T-helper 17 cell (primary cell): ENCODE results near the gene CYP4F8. TPM values are rescaled to one million over a fixed set of nuclear protein-coding genes. Genes with fewer than 3 reads are reported as not detected.
"Not testable (repeated sequence)": the region's sequence is repeated elsewhere in the genome, so short reads cannot be mapped to it uniquely, and the experiment has no call there.

Experiments used
- ATAC-seq: fragments of 150-1000 bp; cut with Tn5 transposase; 2 replicates; pipeline ENCODE4 v1.10.0; 2021; ENCODE audit warnings: mild to moderate bottlenecking, moderate library complexity
- DNase-seq, 3 donors: peaks; one replicate each; pipeline versions ENCODE4 v3.0.0 to v3.0.0-alpha.2; 2020 to 2021
- H3K9me3 ChIP-seq: one replicate; pipeline ENCODE4 v1.7.0; 2013; ENCODE audit warnings: low read length, mild to moderate bottlenecking; ENCODE audit not compliant: control insufficient read depth, poor library complexity, severe bottlenecking
- H3K27ac Mint-ChIP-seq: one replicate; pipeline ENCODE4 v1.8.0; 2022; ENCODE audit warnings: mild to moderate bottlenecking, moderate library complexity, mixed read lengths
- H3K27me3 Mint-ChIP-seq: one replicate; pipeline ENCODE4 v1.8.0; 2022; ENCODE audit warnings: mixed read lengths
- H3K36me3 Mint-ChIP-seq: one replicate; pipeline ENCODE4 v1.8.0; 2022; ENCODE audit warnings: low read depth, mixed read lengths
- H3K4me1 Mint-ChIP-seq: one replicate; pipeline ENCODE4 v1.8.0; 2022; ENCODE audit warnings: mild to moderate bottlenecking, mixed read lengths
- H3K4me3 Mint-ChIP-seq: one replicate; pipeline ENCODE4 v1.8.0; 2022; ENCODE audit warnings: mild to moderate bottlenecking, moderate library complexity, mixed read lengths
- total RNA-seq, 4 donors: library from RNA in 2 of 4; stranded (reverse) in 2 of 4; gene quantifications; one replicate each; pipeline ENCODE4 v1.2.3 and lab custom pipeline; 2022 to 2026

Gene CYP4F8
- total RNA-seq, 2 donors from 2014 or later = not detected

DNA sequence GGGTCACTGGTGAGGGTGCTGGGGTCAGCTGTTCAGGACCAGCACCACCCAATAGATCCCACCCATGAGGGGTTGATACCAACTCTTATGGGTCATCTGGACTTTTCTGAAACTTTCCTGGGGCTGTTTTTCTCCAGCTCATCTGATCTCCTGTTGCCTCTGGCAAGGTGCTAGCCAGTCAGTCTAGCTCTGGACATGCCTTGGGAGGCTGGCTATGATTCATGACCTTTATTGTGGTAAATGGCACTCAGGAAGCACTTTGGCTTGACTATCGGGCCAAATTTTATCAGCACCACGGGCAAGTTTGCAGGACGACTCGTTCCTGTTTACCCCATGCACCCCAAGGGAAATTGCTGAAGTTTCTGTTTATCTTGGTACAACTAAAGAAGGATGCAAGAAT, 21.3 kb upstream of the CYP4F8 start:
- not testable (repeated sequence) for H3K27ac Mint-ChIP-seq, H3K4me1 Mint-ChIP-seq, H3K9me3 ChIP-seq, H3K4me3 Mint-ChIP-seq, ATAC-seq, H3K36me3 Mint-ChIP-seq, DNase-seq
- H3K27me3 Mint-ChIP-seq = peaks cover 48% of the 10 kb centered on the region

GRCh38 chr19:15595069-15595468, 19.9 kb upstream of the CYP4F8 start:
- Mint-ChIP-seq H3K4me3 (no peak overlapping the region), H3K4me1 (no peaks in the 10 kb centered on the region), H3K27me3 (peaks cover 44% of the 10 kb centered on the region), H3K36me3 (no peaks in the 10 kb centered on the region), H3K27ac (no peak overlapping the region)
- ATAC-seq (no peak), DNase-seq (no peak)
- no peaks in the 10 kb centered on the region for H3K9me3 ChIP-seq

DNA sequence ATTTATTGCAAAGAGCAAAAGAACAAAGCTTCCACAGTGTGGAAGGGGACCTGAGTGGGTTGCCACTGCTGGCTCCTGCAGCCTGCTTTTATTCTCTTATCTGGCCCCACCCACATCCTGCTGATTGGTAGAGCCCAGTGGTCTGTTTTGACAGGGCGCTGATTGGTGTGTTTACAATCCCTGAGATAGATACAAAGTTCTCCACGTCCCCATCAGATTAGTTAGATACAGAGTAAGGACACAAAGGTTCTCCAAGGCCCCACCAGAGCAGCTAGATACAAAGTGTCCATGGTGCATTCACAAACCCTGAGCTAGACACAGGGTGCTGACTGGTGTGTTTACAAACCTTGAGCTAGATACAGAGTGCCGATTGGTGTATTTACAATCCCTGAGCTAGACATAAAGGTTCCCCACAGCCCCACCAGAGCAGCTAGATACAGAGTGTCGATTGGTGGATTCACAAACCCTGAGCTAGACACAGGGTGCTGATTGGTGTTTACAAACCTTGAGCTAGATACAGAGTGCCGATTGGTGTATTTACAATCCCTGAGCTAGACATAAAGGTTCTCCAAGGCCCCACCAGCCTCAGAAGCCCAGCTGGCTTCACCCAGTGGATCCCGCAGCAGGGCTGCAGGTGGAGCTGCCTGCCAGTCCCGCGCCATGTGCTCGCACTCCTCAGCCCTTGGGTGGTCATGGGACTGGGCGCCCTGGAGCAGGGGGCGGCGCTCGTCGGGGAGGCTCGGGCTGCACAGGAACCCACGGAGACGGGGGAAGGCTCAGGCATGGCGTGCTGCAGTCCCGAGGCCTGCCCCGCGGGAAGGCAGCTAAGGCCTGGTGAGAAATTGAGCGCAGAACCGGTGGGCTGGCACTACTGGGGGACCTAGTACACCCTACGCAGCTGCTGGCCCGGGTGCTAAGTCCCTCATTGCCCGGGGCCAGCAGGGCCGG, 6.8 kb upstream of the CYP4F8 start:
- peaks cover 30% of the 10 kb centered on the region for H3K27me3 Mint-ChIP-seq
- not testable (repeated sequence) for H3K36me3 Mint-ChIP-seq, H3K4me3 Mint-ChIP-seq, H3K27ac Mint-ChIP-seq, H3K4me1 Mint-ChIP-seq, DNase-seq, H3K9me3 ChIP-seq, ATAC-seq

DNA sequence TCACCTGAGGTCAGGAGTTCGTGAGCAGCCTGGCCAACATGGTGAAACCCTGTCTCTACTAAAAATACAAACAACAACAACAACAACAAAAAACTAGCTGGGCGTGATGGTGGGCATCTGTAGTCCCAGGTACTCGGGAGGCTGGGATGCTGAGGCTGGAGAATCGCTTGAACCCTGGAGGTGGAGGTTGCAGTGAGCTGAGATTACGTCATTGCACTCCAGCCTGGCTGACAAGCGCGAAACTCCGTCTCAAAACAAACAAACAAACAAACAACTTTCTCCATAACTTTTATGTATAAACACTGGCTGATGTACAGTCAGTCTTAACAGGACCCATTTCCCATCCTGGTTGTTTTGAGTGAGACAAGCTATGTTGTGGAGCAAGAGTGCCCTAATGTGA, 5.8 kb upstream of the CYP4F8 start:
- ATAC-seq = no peak
- H3K4me1 Mint-ChIP-seq = no peaks in the 10 kb centered on the region
- no peaks in the 10 kb centered on the region for H3K9me3 ChIP-seq
- no peak overlapping the region for H3K4me3 Mint-ChIP-seq
- no peak for DNase-seq
- H3K27ac Mint-ChIP-seq = no peak overlapping the region
- peaks cover 35% of the 10 kb centered on the region for H3K27me3 Mint-ChIP-seq
- H3K36me3 Mint-ChIP-seq = no peaks in the 10 kb centered on the region

DNA sequence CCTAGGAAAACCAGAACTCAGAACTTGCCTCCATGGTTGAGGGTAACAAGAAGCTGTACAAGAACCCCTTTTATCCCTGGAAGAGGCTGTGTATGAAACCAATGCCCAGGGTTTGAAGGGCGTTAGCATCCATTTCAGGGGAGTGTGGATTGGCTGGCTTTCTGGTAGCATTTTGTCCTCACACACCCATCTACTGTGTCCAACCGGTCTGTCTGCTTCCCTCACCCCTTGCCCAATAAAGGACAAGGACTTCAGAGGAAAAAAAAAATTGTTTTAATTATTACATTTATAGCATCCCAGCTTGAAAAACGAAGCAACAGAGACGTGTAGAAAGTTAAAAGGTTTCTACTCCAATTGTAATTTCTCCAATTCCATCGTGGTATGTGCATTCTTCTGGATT, 2.7 kb upstream of the CYP4F8 start:
- no peaks in the 10 kb centered on the region for H3K4me1 Mint-ChIP-seq
- peaks cover 29% of the 10 kb centered on the region for H3K27me3 Mint-ChIP-seq
- no peaks in the 10 kb centered on the region for H3K9me3 ChIP-seq
- no peak overlapping the region for H3K4me3 Mint-ChIP-seq
- ATAC-seq (no peak), DNase-seq (no peak)
- H3K27ac Mint-ChIP-seq = no peak overlapping the region
- H3K36me3 Mint-ChIP-seq = peaks cover 6% of the 10 kb centered on the region

DNA sequence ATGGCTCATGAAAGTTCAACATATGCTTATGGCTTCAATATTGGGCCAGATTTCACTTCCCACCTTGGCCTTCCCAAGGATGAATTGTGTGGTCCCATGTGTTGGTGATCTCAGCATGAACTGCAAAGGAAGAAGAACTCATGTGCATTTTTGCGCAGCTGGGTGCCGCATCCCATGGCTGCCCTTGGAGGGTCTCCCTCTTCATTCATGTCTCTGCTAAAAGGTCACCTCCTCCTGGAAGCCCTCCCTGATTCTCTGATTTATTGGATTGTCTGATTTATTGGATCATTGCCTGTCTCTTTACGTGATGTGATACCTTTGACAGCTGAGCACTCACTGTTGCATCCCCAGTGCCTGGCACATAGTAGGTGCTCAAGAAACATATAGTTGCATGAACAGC, 1.7 kb upstream of the CYP4F8 start:
- H3K36me3 Mint-ChIP-seq = peaks cover 7% of the 10 kb centered on the region
- H3K4me3 Mint-ChIP-seq = no peak overlapping the region
- H3K27me3 Mint-ChIP-seq = peaks cover 34% of the 10 kb centered on the region
- DNase-seq = no peak
- ATAC-seq = no peak
- no peaks in the 10 kb centered on the region for H3K4me1 Mint-ChIP-seq
- H3K27ac Mint-ChIP-seq = no peak overlapping the region
- no peaks in the 10 kb centered on the region for H3K9me3 ChIP-seq

GRCh38 chr19:15615526-15615925, 508 bp downstream of the CYP4F8 start:
- Mint-ChIP-seq H3K27me3 (peaks cover 50% of the 10 kb centered on the region), H3K36me3 (peaks cover 8% of the 10 kb centered on the region), H3K4me3 (no peak overlapping the region), H3K4me1 (no peaks in the 10 kb centered on the region), H3K27ac (no peak overlapping the region)
- H3K9me3 ChIP-seq = no peaks in the 10 kb centered on the region
- ATAC-seq (no peak), DNase-seq (no peak)

DNA sequence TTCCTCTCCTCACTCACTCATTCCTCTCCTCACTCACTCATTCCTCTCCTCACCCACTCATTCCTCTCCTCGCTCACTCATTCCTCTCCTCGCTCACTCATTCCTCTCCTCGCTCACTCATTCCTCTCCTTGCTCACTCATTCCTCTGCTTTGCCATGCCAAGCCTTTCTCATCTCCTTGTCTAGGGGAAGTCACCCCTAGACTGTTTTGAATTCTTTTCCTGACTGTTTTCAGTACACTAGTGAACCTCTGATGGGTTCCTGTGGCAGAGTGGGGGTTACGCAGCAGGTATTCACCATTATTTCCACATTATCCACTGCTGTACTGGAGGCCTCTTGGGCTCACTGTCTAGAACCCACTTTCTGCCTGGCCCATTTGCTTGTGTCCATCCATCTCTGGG, 1.2 kb downstream of the CYP4F8 start:
- DNase-seq = no peak
- no peak overlapping the region for H3K27ac Mint-ChIP-seq

DNA sequence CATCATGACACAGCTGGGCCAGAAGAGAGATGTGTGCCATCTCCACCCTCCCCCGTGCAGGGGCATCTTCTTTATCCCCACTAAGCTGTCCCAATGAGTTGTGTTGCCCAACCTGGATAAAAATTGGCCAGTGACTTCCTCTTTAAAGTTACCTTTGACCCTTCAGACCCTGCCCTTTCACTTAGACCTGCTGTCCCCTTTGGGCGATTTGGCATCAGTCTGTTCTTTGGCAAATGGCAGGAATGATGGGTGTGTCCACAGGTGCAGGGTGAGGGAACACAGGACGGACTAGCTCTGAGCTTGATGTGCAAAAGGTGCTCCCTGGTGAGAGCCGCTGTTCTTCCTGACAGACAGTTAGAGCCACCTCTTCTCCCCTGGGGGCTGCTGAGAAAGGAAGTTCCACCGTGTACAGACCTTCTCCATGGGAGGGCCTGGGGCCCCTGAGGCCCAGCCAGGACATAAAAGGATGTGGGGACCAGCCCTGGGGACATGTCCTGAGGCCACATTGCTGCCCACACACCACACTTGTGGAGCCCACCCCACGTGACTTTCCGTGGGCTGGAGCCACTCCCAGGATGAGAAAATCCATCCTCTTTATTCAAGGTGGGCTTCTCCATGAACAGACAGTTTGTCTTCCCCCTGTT, 1.7 kb downstream of the CYP4F8 start:
- DNase-seq (no peak), ATAC-seq (no peak)
- Mint-ChIP-seq H3K36me3 (peaks cover 8% of the 10 kb centered on the region), H3K27ac (no peak overlapping the region), H3K27me3 (peaks cover 53% of the 10 kb centered on the region), H3K4me1 (no peaks in the 10 kb centered on the region), H3K4me3 (no peak overlapping the region)
- no peaks in the 10 kb centered on the region for H3K9me3 ChIP-seq

More for the DNA sequence above, 1.2 kb downstream of the CYP4F8 start:
- H3K36me3 Mint-ChIP-seq = peaks cover 8% of the 10 kb centered on the region
- peaks cover 49% of the 10 kb centered on the region for H3K27me3 Mint-ChIP-seq
- no peaks in the 10 kb centered on the region for H3K9me3 ChIP-seq
- ATAC-seq = no peak
- H3K4me3 Mint-ChIP-seq = no peak overlapping the region
- H3K4me1 Mint-ChIP-seq = no peaks in the 10 kb centered on the region

DNA sequence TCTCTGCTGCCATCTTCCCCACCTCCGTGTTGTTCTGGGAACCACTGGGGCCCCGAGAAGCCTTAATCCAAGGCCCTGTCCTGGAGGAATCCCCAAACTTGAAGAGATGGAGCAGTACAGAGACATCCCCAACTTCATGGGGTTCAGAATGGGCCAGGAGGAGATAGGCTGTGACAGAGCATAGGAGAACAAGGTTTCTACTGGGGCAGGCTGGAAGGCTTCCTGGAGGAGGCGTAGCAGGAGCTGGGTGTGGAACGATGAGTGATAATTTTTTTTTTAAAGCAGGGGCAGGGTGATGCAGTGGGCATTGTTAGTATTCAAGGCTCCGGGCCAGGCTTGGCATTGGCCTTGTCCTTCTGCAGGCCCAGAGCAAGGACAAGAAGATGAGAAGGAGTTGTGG, 3.3 kb downstream of the CYP4F8 start:
- Mint-ChIP-seq H3K4me3 (no peak overlapping the region), H3K36me3 (peaks cover 8% of the 10 kb centered on the region), H3K27ac (no peak overlapping the region), H3K4me1 (no peaks in the 10 kb centered on the region), H3K27me3 (peaks cover 53% of the 10 kb centered on the region)
- DNase-seq (no peak), ATAC-seq (no peak)
- H3K9me3 ChIP-seq = no peaks in the 10 kb centered on the region

DNA sequence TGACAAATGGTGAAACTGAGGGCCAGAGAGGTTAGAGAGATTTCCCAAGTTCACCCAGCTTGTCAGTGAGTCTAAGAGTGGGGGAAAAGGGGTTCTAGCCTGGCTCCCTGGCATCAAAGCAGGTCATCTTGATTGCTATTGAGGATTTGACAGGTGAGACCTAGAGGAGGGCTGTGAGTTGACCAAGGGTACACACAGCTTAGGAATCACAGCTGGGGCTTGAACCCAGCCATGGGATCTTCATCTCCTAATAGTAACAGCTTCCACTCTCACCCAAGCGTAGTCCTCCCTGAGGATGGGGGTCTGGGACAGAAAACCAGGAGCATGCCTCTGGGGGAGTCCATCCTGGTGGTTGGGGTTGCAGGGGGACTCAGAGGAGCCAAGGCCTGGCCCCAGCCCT, 6.8 kb downstream of the CYP4F8 start:
- H3K27me3 Mint-ChIP-seq = peaks cover 61% of the 10 kb centered on the region
- no peaks in the 10 kb centered on the region for H3K4me1 Mint-ChIP-seq
- H3K9me3 ChIP-seq = no peaks in the 10 kb centered on the region
- DNase-seq = no peak
- no peak for ATAC-seq
- peaks cover 3% of the 10 kb centered on the region for H3K36me3 Mint-ChIP-seq
- H3K4me3 Mint-ChIP-seq = no peak overlapping the region
- H3K27ac Mint-ChIP-seq = no peak overlapping the region

GRCh38 chr19:15622991-15623390, 8.0 kb downstream of the CYP4F8 start:
- H3K36me3 Mint-ChIP-seq = peaks cover 3% of the 10 kb centered on the region

DNA sequence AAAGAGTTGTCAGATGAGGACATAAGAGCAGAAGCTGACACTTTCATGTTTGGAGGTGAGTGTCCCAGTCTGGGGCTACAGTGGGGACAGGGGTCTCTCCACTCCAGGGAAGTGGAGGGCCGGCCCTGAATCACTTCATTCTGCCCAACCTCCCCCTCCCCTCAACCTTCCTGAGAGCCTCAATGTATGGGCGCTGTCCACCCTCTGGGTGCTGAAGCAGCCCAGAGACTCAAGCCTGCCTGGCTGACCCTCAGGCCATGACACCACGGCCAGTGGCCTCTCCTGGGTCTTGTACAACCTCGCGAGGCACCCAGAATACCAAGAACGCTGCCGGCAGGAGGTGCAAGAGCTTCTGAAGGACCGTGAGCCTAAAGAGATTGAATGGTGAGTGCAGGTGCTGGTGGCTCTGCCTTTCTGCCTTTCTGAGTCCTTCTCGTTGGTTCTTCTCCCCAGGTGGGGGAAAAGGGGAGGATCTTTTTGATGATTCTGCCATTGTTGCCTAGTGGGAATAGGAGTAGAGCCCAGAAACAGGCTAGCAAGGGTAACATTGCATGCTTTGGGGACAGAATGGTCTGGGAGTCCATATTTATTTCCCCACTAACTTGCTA, 8.8 kb downstream of the CYP4F8 start:
- Mint-ChIP-seq H3K4me3 (no peak overlapping the region), H3K27me3 (peaks cover 46% of the 10 kb centered on the region), H3K4me1 (no peaks in the 10 kb centered on the region), H3K36me3 (no peaks in the 10 kb centered on the region), H3K27ac (no peak overlapping the region)
- no peaks in the 10 kb centered on the region for H3K9me3 ChIP-seq
- DNase-seq (no peak), ATAC-seq (no peak)

More at GRCh38 chr19:15622991-15623390, 8.0 kb downstream of the CYP4F8 start:
- DNase-seq (no peak), ATAC-seq (no peak)
- Mint-ChIP-seq H3K4me1 (no peaks in the 10 kb centered on the region), H3K4me3 (no peak overlapping the region), H3K27ac (no peak overlapping the region), H3K27me3 (peaks cover 54% of the 10 kb centered on the region)
- H3K9me3 ChIP-seq = no peaks in the 10 kb centered on the region
